SU-DHL-6 (cell line): ENCODE data around the gene PRR20G.

ENCODE experiments used
- H2AFZ ChIP-seq: fragments of 200-600 bp; sonication (generic); 2 replicates; pipeline ENCODE4 v1.6.1; 2014; ENCODE audit warnings: low read depth, mild to moderate bottlenecking, moderate library complexity, mixed read lengths, antibody characterized with exemption, low read length; ENCODE audit not compliant: severe bottlenecking
- H3F3A ChIP-seq: fragments of 200-600 bp; shearing (Covaris generic); 2 replicates; pipeline ENCODE4 v1.6.0; 2016; ENCODE audit warnings: antibody characterized with exemption, mild to moderate bottlenecking; ENCODE audit not compliant: insufficient read depth
- H3K27ac ChIP-seq: fragments of 200-600 bp; sonication (generic); 2 replicates; pipeline ENCODE4 v1.5.1; 2016; ENCODE audit warnings: low read depth, mild to moderate bottlenecking, low read length, moderate library complexity, mixed read lengths
- H3K27me3 ChIP-seq: fragments of 200-600 bp; sonication (generic), shearing (Covaris generic); 2 replicates; pipeline ENCODE4 v1.6.0; 2014; ENCODE audit warnings: mild to moderate bottlenecking, low read length
- H3K36me3 ChIP-seq: fragments of 200-600 bp; sonication (generic); 2 replicates; pipeline ENCODE4 v1.6.1; 2014; ENCODE audit warnings: mild to moderate bottlenecking, low read length, mixed read lengths
- H3K4me2 ChIP-seq: fragments of 300-600, 200-600 bp; shearing (Covaris generic), sonication (generic); 2 replicates; pipeline ENCODE4 v1.6.0; 2014; ENCODE audit warnings: low read length, low read depth, mild to moderate bottlenecking; ENCODE audit not compliant: poor library complexity, severe bottlenecking
- H3K4me3 ChIP-seq: fragments of 200-600 bp; sonication (generic); 2 replicates; pipeline ENCODE4 v1.5.1; 2014; ENCODE audit warnings: antibody characterized with exemption, low read length, mild to moderate bottlenecking, mixed read lengths; ENCODE audit not compliant: insufficient read depth, poor library complexity, severe bottlenecking
- H3K79me2 ChIP-seq: fragments of 200-600 bp; sonication (generic); 2 replicates; pipeline ENCODE4 v1.6.1; 2014; ENCODE audit warnings: mild to moderate bottlenecking, low read length, moderate library complexity; ENCODE audit not compliant: insufficient read depth
- H3K9ac ChIP-seq: fragments of 200-600 bp; sonication (generic); 2 replicates; pipeline ENCODE4 v1.7.0; 2014; ENCODE audit warnings: mild to moderate bottlenecking, low read length
- H3K9me2 ChIP-seq: fragments of 200-600 bp; sonication (generic); replicated peaks from 2 replicates; pipeline ENCODE4 v1.6.1; 2014; ENCODE audit warnings: low read length; ENCODE audit not compliant: insufficient read depth
- H3K9me3 ChIP-seq: fragments of 200-600 bp; sonication (generic); 2 replicates; pipeline ENCODE4 v1.6.1; 2014; ENCODE audit warnings: low read length, mixed read lengths; ENCODE audit not compliant: insufficient read depth
- H4K20me1 ChIP-seq: fragments of 200-600 bp; sonication (generic); 2 replicates; pipeline ENCODE4 v1.6.1; 2014; ENCODE audit warnings: low read depth, mild to moderate bottlenecking, antibody characterized with exemption, low read length, moderate library complexity, mixed read lengths
- CTCF ChIP-seq: fragments of 200-600 bp; sonication (generic); IDR thresholded peaks from one replicate; pipeline ENCODE4 v1.5.1; 2017; ENCODE audit warnings: antibody characterized with exemption, mild to moderate bottlenecking, low read length, moderate library complexity; ENCODE audit not compliant: insufficient read depth, poor library complexity, severe bottlenecking
- EZH2phosphoT487 ChIP-seq: fragments of 200-600 bp; sonication (generic), shearing (Covaris generic); conservative IDR thresholded peaks from 2 replicates; pipeline ENCODE4 v1.6.1; 2018; ENCODE audit warnings: mild to moderate bottlenecking, antibody characterized with exemption, low read length, moderate library complexity, mixed read lengths

PRR20G gene

DNA sequence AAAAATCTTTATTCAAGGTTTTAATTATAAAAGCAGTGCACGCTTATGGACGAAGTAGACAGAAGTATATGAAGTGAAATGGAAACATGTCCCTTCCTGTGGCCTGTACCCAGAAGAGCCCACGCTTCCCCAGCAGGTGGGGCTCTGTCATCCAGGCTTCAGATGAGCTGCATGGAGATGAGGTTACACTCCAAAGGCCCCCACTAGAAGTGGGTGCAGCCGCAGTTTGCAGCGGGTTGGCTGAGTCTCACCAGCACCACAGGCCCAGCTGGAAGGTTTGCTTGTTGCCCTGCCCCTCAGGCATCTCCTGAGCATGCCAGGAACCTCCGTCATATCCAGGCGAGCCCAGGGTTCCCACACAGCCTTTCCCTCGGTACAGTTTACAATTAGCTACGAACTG lies 33.1 kb downstream of the PRR20G start:
- no peak overlapping the region for H3K27ac ChIP-seq
- H2AFZ ChIP-seq = no peak overlapping the region
- peaks cover 9% of the 10 kb centered on the region; the same call in 1 of the 2 replicates for H3K9me3 ChIP-seq
- no peaks in the 10 kb centered on the region for H4K20me1 ChIP-seq
- no peak overlapping the region for H3K4me3 ChIP-seq
- no peaks in the 10 kb centered on the region for H3K79me2 ChIP-seq
- H3F3A ChIP-seq = no peaks in the 10 kb centered on the region
- no peaks in the 10 kb centered on the region for H3K27me3 ChIP-seq
- H3K9ac ChIP-seq = no peak overlapping the region
- H3K4me2 ChIP-seq = no peak overlapping the region
- no peaks in the 10 kb centered on the region; the same call in 1 of the 2 replicates for H3K36me3 ChIP-seq
- TF ChIP-seq EZH2phosphoT487 (no peak), CTCF (no peak)
- H3K9me2 ChIP-seq = no peaks in the 10 kb centered on the region

GRCh38 chr3:127254033-127254644 lies 33.7 kb downstream of the PRR20G start:
- Histone ChIP-seq H3K4me2 (no peak overlapping the region), H2AFZ (no peak overlapping the region), H4K20me1 (no peaks in the 10 kb centered on the region), H3K9ac (no peak overlapping the region), H3K27me3 (no peaks in the 10 kb centered on the region), H3F3A (no peaks in the 10 kb centered on the region), H3K27ac (no peak overlapping the region), H3K9me3 (peaks cover 9% of the 10 kb centered on the region; the same call in 1 of the 2 replicates), H3K4me3 (no peak overlapping the region), H3K9me2 (no peaks in the 10 kb centered on the region), H3K36me3 (no peaks in the 10 kb centered on the region; the same call in 1 of the 2 replicates), H3K79me2 (no peaks in the 10 kb centered on the region)
- TF ChIP-seq EZH2phosphoT487 = no peak
- TF ChIP-seq CTCF = no peak

GRCh38 chr3:127253491-127253890 lies 34.4 kb downstream of the PRR20G start:
- no peaks in the 10 kb centered on the region for H3F3A ChIP-seq
- H3K27ac ChIP-seq = no peak overlapping the region
- H3K4me3 ChIP-seq = no peak overlapping the region
- H3K9me3 ChIP-seq = peaks cover 13% of the 10 kb centered on the region; the same call in 1 of the 2 replicates
- no peaks in the 10 kb centered on the region for H3K27me3 ChIP-seq
- H3K36me3 ChIP-seq = no peaks in the 10 kb centered on the region; the same call in 1 of the 2 replicates
- no peak overlapping the region for H3K4me2 ChIP-seq
- H2AFZ ChIP-seq = no peak overlapping the region
- H3K79me2 ChIP-seq = no peaks in the 10 kb centered on the region
- TF ChIP-seq CTCF (no peak), EZH2phosphoT487 (no peak)
- H4K20me1 ChIP-seq = no peaks in the 10 kb centered on the region
- no peaks in the 10 kb centered on the region for H3K9me2 ChIP-seq
- H3K9ac ChIP-seq = no peak overlapping the region
